ENCODE measurements around the gene ZNF460. TPM values are rescaled to one million over a fixed set of nuclear protein-coding genes. Genes with fewer than 3 reads are reported as not detected.

Gene ZNF460
- total RNA-seq, 2 donors from 2014 or later, result 28.5 to 35.1 TPM

DNA sequence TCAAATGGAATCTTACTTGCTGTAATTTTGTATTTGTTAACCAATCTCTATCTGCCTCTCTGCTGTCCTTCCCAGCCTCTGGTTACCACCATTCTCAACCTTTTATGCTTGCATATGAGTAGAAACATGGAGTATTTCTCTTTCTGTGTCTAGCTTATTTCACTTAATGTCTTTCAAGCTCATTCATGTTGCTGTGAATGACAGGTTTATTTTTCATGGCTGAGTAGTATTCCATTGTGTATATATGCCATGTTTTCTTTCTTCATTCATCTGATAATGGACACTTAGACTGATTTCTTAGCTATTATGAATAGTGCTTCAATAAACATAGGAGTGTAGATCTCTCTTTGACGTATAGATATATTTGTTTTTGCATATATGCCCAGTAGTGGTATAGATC is 13.4 kb downstream of the ZNF460 start:
- TF ChIP-seq, protein P1, sequence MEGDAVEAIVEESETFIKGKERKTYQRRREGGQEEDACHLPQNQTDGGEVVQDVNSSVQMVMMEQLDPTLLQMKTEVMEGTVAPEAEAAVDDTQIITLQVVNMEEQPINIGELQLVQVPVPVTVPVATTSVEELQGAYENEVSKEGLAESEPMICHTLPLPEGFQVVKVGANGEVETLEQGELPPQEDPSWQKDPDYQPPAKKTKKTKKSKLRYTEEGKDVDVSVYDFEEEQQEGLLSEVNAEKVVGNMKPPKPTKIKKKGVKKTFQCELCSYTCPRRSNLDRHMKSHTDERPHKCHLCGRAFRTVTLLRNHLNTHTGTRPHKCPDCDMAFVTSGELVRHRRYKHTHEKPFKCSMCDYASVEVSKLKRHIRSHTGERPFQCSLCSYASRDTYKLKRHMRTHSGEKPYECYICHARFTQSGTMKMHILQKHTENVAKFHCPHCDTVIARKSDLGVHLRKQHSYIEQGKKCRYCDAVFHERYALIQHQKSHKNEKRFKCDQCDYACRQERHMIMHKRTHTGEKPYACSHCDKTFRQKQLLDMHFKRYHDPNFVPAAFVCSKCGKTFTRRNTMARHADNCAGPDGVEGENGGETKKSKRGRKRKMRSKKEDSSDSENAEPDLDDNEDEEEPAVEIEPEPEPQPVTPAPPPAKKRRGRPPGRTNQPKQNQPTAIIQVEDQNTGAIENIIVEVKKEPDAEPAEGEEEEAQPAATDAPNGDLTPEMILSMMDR (IDR thresholded peaks at IDR 0.05), result no peak
- Histone ChIP-seq H3K4me3 (no peak overlapping the region), H3K9ac (ENCODE audit: low read depth in 2 of 2, low read length in 2 of 2) (no peak overlapping the region), H3K9me3 (peaks cover 6% of the 10 kb centered on the region), H3K27ac (no peak overlapping the region), H3K27me3 (no peaks in the 10 kb centered on the region), H3K36me3 (peaks cover 33% of the 10 kb centered on the region), H3K4me1 (no peaks in the 10 kb centered on the region)
- intact Hi-C loops (cut with DNase I), result no loop called here
- no peak for DNase-seq

DNA sequence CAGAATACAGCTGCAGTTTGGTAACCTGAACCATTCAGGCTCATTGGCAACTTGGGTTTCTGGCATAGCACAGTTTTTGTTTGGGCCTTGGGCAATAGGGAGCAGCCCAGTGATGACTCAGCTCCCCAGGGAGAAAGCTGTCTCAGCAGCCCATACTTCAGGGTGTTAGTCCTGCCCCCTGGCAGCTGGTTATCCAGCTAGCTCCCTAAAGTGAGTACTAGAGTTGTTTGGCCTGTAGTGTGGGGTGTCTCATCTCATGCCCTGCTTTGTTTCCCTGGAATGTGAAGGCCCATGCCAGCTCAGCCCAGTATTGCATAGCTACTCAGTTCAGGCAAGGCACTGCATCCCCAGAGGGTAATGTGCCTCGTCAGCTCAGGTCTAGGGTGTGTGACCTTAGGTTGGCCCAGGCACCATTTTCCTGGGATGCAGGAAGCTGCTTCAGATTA is 21.8 kb downstream of the ZNF460 start:
- H3K27ac ChIP-seq, result no peak overlapping the region
- no peak for DNase-seq
- no peaks in the 10 kb centered on the region for H3K9me3 ChIP-seq
- H3K4me1 ChIP-seq, result no peaks in the 10 kb centered on the region
- intact Hi-C loops (cut with DNase I), result no loop called here
- no peak overlapping the region for H3K4me3 ChIP-seq
- TF ChIP-seq, protein P1 (IDR thresholded peaks at IDR 0.05), result no peak
- no peaks in the 10 kb centered on the region for H3K36me3 ChIP-seq
- H3K27me3 ChIP-seq, result no peaks in the 10 kb centered on the region
- H3K9ac ChIP-seq (ENCODE audit: low read depth in 2 of 2, low read length in 2 of 2), result no peak overlapping the region

DNA sequence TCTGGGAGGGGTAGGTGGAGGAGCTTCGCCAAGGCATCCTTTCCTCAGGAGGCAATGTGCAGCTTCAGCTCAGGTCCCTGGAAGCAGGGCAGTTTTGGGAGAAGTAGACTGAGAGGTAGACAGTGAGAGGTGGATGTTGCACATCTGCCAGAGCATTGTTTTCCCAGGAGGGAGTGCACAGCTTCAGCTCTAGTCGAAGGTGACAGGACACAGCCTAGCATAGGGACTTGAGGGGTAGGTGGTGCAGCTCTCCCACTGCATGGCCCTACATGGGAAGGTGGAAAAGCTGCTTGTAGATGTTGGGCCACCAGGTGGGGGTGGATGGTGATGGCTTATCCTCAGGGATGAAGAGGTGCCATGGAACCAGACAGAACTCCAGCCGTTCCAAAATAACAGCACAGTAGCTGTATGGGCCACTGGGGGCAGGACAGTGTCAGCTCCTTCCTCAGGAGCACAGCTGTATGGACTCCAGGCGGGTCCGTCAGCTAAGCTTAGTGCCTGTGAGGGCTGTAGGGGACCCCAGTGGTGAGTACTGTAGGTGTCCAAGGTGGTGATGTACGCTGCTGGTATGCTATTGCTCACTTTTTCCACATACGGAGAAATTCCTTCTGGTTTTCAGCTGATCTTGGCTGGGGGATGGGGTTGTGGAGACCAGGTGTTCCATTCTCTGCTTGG is 22.6 kb downstream of the ZNF460 start:
- Histone ChIP-seq H3K36me3 (no peaks in the 10 kb centered on the region), H3K27me3 (no peaks in the 10 kb centered on the region), H3K27ac (no peak overlapping the region), H3K9me3 (no peaks in the 10 kb centered on the region), H3K9ac (ENCODE audit: low read depth in 2 of 2, low read length in 2 of 2) (no peak overlapping the region), H3K4me1 (no peaks in the 10 kb centered on the region), H3K4me3 (no peak overlapping the region)
- TF ChIP-seq, protein P1 (IDR thresholded peaks at IDR 0.05), result no peak
- DNase-seq, result no peak
- intact Hi-C loops (cut with DNase I), result no loop called here

DNA sequence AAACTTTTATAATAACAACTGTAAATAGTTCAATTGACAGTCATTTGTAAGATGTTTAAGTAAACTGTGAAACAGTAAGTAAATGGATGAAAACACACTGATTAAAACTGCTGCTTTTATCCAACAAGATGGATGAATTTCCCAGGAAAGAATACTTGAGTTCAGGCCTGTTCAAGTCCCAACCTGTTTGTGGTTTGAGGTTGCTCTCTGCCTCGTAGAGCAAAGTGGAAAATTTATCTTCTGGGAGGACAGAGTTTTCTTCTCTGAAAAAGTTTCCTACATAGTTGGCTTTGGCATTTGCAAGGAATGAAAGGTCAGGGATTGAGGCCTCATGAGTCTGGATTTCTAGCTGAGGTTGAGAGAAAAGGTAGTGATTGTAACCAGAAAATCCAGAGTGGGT is 24.8 kb downstream of the ZNF460 start:
- no peak overlapping the region for H3K27ac ChIP-seq
- H3K4me1 ChIP-seq, result no peaks in the 10 kb centered on the region
- intact Hi-C loops (cut with DNase I), result no loop called here

DNA sequence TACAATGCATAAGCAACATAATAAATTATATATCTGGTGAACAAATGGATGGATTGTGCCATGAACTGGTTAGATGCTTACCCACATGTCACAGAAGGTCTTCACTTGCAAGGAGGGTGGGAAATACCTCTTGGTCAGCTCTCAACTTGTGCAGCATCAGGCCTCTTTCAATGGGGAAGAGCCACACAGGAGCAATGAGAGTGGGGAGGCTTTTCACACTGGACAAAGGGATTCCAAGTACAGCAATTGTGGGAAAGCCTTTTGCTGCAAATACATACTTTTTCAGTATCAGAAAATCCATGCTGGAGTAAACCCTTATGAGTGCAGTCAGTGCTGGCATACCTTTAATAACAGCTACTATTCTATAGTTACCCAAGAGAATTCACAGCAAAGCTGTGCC is 28.2 kb downstream of the ZNF460 start:
- Histone ChIP-seq H3K36me3 (no peaks in the 10 kb centered on the region), H3K4me3 (no peak overlapping the region), H3K27ac (no peak overlapping the region), H3K27me3 (no peaks in the 10 kb centered on the region), H3K9me3 (no peaks in the 10 kb centered on the region), H3K4me1 (no peaks in the 10 kb centered on the region), H3K9ac (ENCODE audit: low read depth in 2 of 2, low read length in 2 of 2) (no peak overlapping the region)
- TF ChIP-seq, protein P1 (IDR thresholded peaks at IDR 0.05), result no peak
- no peak for DNase-seq
- intact Hi-C loops (cut with DNase I), result no loop called here

More for the DNA sequence above, 24.8 kb downstream of the ZNF460 start:
- H3K9me3 ChIP-seq, result no peaks in the 10 kb centered on the region
- no peak overlapping the region for H3K4me3 ChIP-seq
- TF ChIP-seq, protein P1 (IDR thresholded peaks at IDR 0.05), result no peak
- no peak for DNase-seq
- no peaks in the 10 kb centered on the region for H3K36me3 ChIP-seq
- H3K27me3 ChIP-seq, result no peaks in the 10 kb centered on the region
- no peak overlapping the region for H3K9ac ChIP-seq (ENCODE audit: low read depth in 2 of 2, low read length in 2 of 2)

All from colonic mucosa (tissue), 4 donors.